Natural killer cell (primary cell): ENCODE data around the gene LMBRD1. TPM values are rescaled to one million over a fixed set of nuclear protein-coding genes. Genes with fewer than 3 reads are reported as not detected.
"Not testable (repeated sequence)": the region's sequence is repeated elsewhere in the genome, so short reads cannot be mapped to it uniquely, and the experiment has no call there.

Experiments used
- ATAC-seq, 3 donors: fragments of 150-1000 bp in 2 of 3; fragments of 200-7000 bp in 1 of 3; cut with Tn5 transposase; 1 replicate in 1 of 3; 2 replicates in 2 of 3; pipeline ENCODE4 v1.10.0; 2021; ENCODE audit warnings: mild to moderate bottlenecking in 2 of 3, moderate library complexity in 2 of 3
- DNase-seq, 2 donors: peaks; one replicate each; pipeline versions ENCODE4 v3.0.0 to v3.0.0-alpha.2; 2013 to 2021; ENCODE audit warnings: mixed read lengths in 1 of 2
- H3K27ac ChIP-seq: one replicate; pipeline ENCODE4 v1.5.1; 2013; ENCODE audit warnings: mild to moderate bottlenecking, low read length
- H3K27me3 ChIP-seq: one replicate; pipeline ENCODE4 v1.6.1; 2013; ENCODE audit warnings: low read length; ENCODE audit not compliant: control insufficient read depth, insufficient read depth
- H3K36me3 ChIP-seq: one replicate; pipeline ENCODE4 v1.6.1; 2013; ENCODE audit warnings: low read length; ENCODE audit not compliant: control insufficient read depth, insufficient read depth
- H3K4me1 ChIP-seq: one replicate; pipeline ENCODE4 v1.6.1; 2013; ENCODE audit warnings: low read length; ENCODE audit not compliant: control insufficient read depth, insufficient read depth
- H3K4me3 ChIP-seq: one replicate; pipeline ENCODE4 v1.5.1; 2013; ENCODE audit warnings: low read length
- H3K9me3 ChIP-seq: one replicate; pipeline ENCODE4 v1.6.1; 2013; ENCODE audit warnings: low read length; ENCODE audit not compliant: control insufficient read depth, insufficient read depth
- H3K27ac Mint-ChIP-seq, 2 donors: one replicate each; pipeline ENCODE4 v1.8.0; 2022; ENCODE audit warnings: mild to moderate bottlenecking in 2 of 2, mixed read lengths in 2 of 2, moderate library complexity in 1 of 2
- H3K27me3 Mint-ChIP-seq, 2 donors: one replicate each; pipeline ENCODE4 v1.8.0; 2022; ENCODE audit warnings: low read depth in 2 of 2, mixed read lengths in 2 of 2
- H3K36me3 Mint-ChIP-seq: one replicate; pipeline ENCODE4 v1.8.0; 2022; ENCODE audit warnings: mixed read lengths
- H3K4me1 Mint-ChIP-seq, 2 donors: one replicate each; pipeline ENCODE4 v1.8.0; 2022; ENCODE audit warnings: mixed read lengths in 2 of 2
- H3K4me3 Mint-ChIP-seq: one replicate; pipeline ENCODE4 v1.8.0; 2022; ENCODE audit warnings: mild to moderate bottlenecking, moderate library complexity, mixed read lengths
- H3K9me3 Mint-ChIP-seq, 2 donors: one replicate each; pipeline ENCODE4 v1.8.0; 2022; ENCODE audit warnings: mixed read lengths in 2 of 2
- CTCF ChIP-seq: fragments of 200-600 bp; IDR thresholded peaks from one replicate; pipeline ENCODE4 v1.8.0; 2022; ENCODE audit warnings: antibody characterized with exemption
- WGBS: methylation state at CpG from one replicate; pipeline ENCODE4 v1.1.7; 2013; ENCODE audit warnings: missing lambda C conversion rate; ENCODE audit not compliant: insufficient coverage; 5-methylcytosine and 5-hydroxymethylcytosine counted together
- intact Hi-C: fragments of 100-400 bp; cut with micrococcal nuclease; formaldehyde crosslinking; loops from one replicate; pipeline ENCODE4 v1.14.2; 2022
- total RNA-seq, 4 donors: library from RNA; stranded (reverse); fragments of 120-200 nt in 1 of 4; gene quantifications; one replicate each; pipeline versions ENCODE4 v1.2.3 to v1.2.4, GENCODE V29; 2013 to 2022

Gene LMBRD1
- total RNA-seq, 3 donors from 2014 or later (not counting 1 experiment from before 2014, with no cell fraction given) = 41.0 to 43.1 (median 41.1) TPM

DNA sequence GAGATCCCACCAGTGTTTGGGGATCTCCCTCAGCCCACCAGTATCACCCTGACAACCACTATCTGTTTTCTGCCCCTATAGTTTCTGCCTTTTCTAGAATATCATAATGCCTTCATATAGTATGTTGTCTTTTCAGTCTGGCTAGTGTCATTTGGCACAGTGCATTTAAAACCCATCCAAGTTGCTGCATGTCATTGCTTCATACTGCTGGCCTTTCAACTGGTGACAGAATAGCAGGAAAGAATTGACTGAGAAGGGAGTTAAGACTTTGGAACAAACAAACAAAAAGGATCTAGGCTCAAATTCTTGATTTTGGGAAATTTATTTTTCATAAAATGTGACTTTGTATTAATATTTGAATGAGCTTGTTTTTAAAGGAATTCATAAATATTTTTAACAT, 4.5 kb downstream of the LMBRD1 start:
- ATAC-seq = no peak
- H3K36me3 Mint-ChIP-seq = no peaks in the 10 kb centered on the region
- no peak for TF ChIP-seq CTCF
- peaks cover 45 to 49% of the 10 kb centered on the region in 2 donors for H3K4me1 Mint-ChIP-seq
- no peaks in the 10 kb centered on the region for H3K9me3 ChIP-seq
- peak overlapping the region; percentile 4 to 57 for H3K27ac Mint-ChIP-seq
- no peak overlapping the region for H3K4me3 ChIP-seq
- H3K27me3 ChIP-seq = no peaks in the 10 kb centered on the region
- H3K27me3 Mint-ChIP-seq = no peaks in the 10 kb centered on the region
- DNase-seq = no peak
- H3K36me3 ChIP-seq = peaks cover 16% of the 10 kb centered on the region
- no peak overlapping the region for H3K27ac ChIP-seq
- peaks cover 10% of the 10 kb centered on the region for H3K4me1 ChIP-seq
- no peaks in the 10 kb centered on the region for H3K9me3 Mint-ChIP-seq
- H3K4me3 Mint-ChIP-seq = no peak overlapping the region
- intact Hi-C loops = loop anchor here (10.0 kb wide), 1 partner anchor 1493 kb away; the partner anchor contains the start of gene OGFRL1

DNA sequence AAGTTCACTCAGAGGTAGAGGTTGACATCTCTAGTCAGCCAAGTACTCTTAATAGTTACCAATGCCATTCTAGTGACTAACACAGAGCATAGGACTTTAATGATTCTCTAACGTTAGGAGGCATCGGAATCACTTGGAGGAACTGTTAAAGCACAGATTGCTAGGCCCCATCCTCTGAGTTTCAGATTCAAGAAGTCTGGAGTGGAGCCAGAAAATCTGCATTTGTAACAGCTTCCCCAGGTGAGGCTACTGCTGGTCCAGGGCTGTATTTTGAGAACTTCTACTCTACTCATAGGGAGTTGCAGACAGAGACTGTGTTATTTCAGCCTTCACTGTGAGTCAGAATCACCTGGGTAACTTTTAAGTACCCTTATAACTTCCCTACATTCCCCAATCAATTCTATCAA, 5.7 kb downstream of the LMBRD1 start:
- ATAC-seq (no peak), DNase-seq (no peak)
- Histone ChIP-seq H3K4me3 (no peak overlapping the region), H3K27me3 (no peaks in the 10 kb centered on the region), H3K36me3 (peaks cover 16% of the 10 kb centered on the region), H3K27ac (no peak overlapping the region), H3K9me3 (no peaks in the 10 kb centered on the region), H3K4me1 (peaks cover 7% of the 10 kb centered on the region)
- no peak for TF ChIP-seq CTCF
- H3K4me3 Mint-ChIP-seq = no peak overlapping the region
- WGBS = 87% methylated on average over 2 of the region's 2 CpGs
- H3K9me3 Mint-ChIP-seq = no peaks in the 10 kb centered on the region
- intact Hi-C loops = loop anchor here (10.0 kb wide), 1 partner anchor 1494 kb away; the partner anchor contains the start of gene OGFRL1
- peak overlapping the region in 1 of 2 donors; percentile 57 for H3K27ac Mint-ChIP-seq
- H3K36me3 Mint-ChIP-seq = no peaks in the 10 kb centered on the region
- H3K4me1 Mint-ChIP-seq = peaks cover 38 to 41% of the 10 kb centered on the region in 2 donors
- no peaks in the 10 kb centered on the region for H3K27me3 Mint-ChIP-seq

DNA sequence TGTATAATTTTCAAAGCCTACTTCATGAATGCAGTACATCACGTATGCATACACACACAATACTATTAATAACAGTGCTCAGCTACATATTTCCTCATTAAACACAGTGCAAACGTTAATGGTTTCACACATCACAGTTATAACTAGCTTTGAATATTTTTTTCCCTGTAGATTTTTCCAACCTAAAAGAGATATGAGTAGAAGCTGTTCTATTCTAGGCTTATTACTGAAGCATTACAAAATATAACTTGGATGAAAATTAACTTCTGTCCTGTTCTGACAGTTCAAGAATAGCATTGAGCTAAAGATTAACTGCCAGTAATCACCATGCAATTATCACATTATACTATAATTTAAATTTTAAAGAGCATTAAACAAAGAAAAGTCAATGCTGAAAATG, 6.2 kb downstream of the LMBRD1 start:
- Histone ChIP-seq H3K36me3 (peaks cover 16% of the 10 kb centered on the region), H3K27ac (no peak overlapping the region), H3K4me1 (peaks cover 7% of the 10 kb centered on the region), H3K4me3 (no peak overlapping the region), H3K27me3 (no peaks in the 10 kb centered on the region), H3K9me3 (no peaks in the 10 kb centered on the region)
- no peaks in the 10 kb centered on the region for H3K27me3 Mint-ChIP-seq
- no peak overlapping the region for H3K4me3 Mint-ChIP-seq
- 58% methylated on average over 2 of the region's 2 CpGs for WGBS
- H3K27ac Mint-ChIP-seq = peak overlapping the region; percentile 45 to 57
- H3K4me1 Mint-ChIP-seq = peaks cover 38 to 41% of the 10 kb centered on the region in 2 donors
- no peak for TF ChIP-seq CTCF
- no peaks in the 10 kb centered on the region for H3K36me3 Mint-ChIP-seq
- no peak for DNase-seq
- no peak for ATAC-seq
- intact Hi-C loops = loop anchor here (10.0 kb wide), 1 partner anchor 1494 kb away; the partner anchor contains the start of gene OGFRL1
- no peaks in the 10 kb centered on the region for H3K9me3 Mint-ChIP-seq

DNA sequence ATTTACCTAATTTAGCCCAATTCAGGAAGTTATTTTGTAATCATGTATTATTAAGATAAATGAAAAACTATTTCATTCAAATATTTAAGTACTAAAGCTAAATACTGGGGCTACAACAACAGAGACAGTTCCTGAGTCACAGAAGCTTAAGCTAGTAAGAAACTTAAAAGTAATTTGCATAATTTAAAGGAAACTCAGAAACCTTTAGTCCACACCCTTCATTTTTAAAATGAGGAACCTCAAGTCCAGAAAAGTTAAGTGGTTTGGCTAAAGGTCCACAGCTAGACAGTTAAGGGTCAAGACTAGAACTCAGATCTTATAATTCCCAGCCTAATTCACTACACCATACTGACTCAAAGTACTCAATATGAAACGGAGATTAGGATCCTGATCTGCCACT, 7.2 kb downstream of the LMBRD1 start:
- Histone ChIP-seq H3K27ac (no peak overlapping the region), H3K36me3 (peaks cover 16% of the 10 kb centered on the region), H3K4me1 (peaks cover 4% of the 10 kb centered on the region), H3K9me3 (no peaks in the 10 kb centered on the region), H3K4me3 (no peak overlapping the region), H3K27me3 (no peaks in the 10 kb centered on the region)
- WGBS = 67% methylated on average over 1 of the region's 1 CpG
- H3K4me3 Mint-ChIP-seq = no peak overlapping the region
- H3K4me1 Mint-ChIP-seq = peaks cover 38 to 41% of the 10 kb centered on the region in 2 donors
- no peaks in the 10 kb centered on the region for H3K9me3 Mint-ChIP-seq
- TF ChIP-seq CTCF = no peak
- no peaks in the 10 kb centered on the region for H3K27me3 Mint-ChIP-seq
- no peak for DNase-seq
- H3K27ac Mint-ChIP-seq = peak overlapping the region in 1 of 2 donors; percentile 45
- ATAC-seq = no peak
- H3K36me3 Mint-ChIP-seq = no peaks in the 10 kb centered on the region
- intact Hi-C loops = no loop called here

GRCh38 chr6:69787436-69787835, 9.4 kb downstream of the LMBRD1 start:
- H3K4me3 Mint-ChIP-seq, H3K36me3 Mint-ChIP-seq, H3K27ac ChIP-seq, H3K4me3 ChIP-seq, intact Hi-C loops, H3K9me3 ChIP-seq, H3K4me1 ChIP-seq, H3K27ac Mint-ChIP-seq, ATAC-seq, H3K27me3 ChIP-seq, DNase-seq, H3K9me3 Mint-ChIP-seq, H3K27me3 Mint-ChIP-seq: not testable (repeated sequence)
- 88% methylated on average over 4 of the region's 5 CpGs for WGBS
- H3K36me3 ChIP-seq = peaks cover 16% of the 10 kb centered on the region
- H3K4me1 Mint-ChIP-seq = peaks cover 36 to 39% of the 10 kb centered on the region in 2 donors
